Lung (tissue), 12 donors: ENCODE data around the gene SLC5A10. TPM values are rescaled to one million over a fixed set of nuclear protein-coding genes. Genes with fewer than 3 reads are reported as not detected.
"Not testable (repeated sequence)": the region's sequence is repeated elsewhere in the genome, so short reads cannot be mapped to it uniquely, and the experiment has no call there.

Source experiments
- ATAC-seq: fragments of 200-7000 bp; cut with Tn5 transposase; one replicate; pipeline ENCODE4 v1.9.1; 2020; ENCODE audit warnings: moderate number of reproducible peaks; ENCODE audit not compliant: insufficient read depth, low FRiP score
- DNase-seq, 3 donors: peaks; one replicate each; pipeline ENCODE4 v3.0.0-alpha.2; 2013 to 2017
- H3K27ac ChIP-seq, 2 donors: one replicate each; pipeline ENCODE4 v1.5.1; 2013; ENCODE audit warnings: mild to moderate bottlenecking in 2 of 2, moderate library complexity in 2 of 2, control low read depth in 1 of 2, inconsistent platforms in 1 of 2, low read depth in 1 of 2, low read length in 1 of 2
- H3K27me3 ChIP-seq, 3 donors: one replicate each; pipeline ENCODE4 v1.5.1; 2013; ENCODE audit warnings: low read length in 2 of 3; ENCODE audit not compliant: control insufficient read depth in 3 of 3, insufficient read depth in 3 of 3
- H3K36me3 ChIP-seq, 4 donors: one replicate each; pipeline ENCODE4 v1.5.1; 2013; ENCODE audit warnings: low read length in 4 of 4, mild to moderate bottlenecking in 1 of 4, moderate library complexity in 1 of 4; ENCODE audit not compliant: control insufficient read depth in 4 of 4, insufficient read depth in 4 of 4
- H3K4me1 ChIP-seq, 5 donors: one replicate each; pipeline ENCODE4 v1.5.1; 2013; ENCODE audit warnings: low read length in 5 of 5, mild to moderate bottlenecking in 2 of 5, moderate library complexity in 1 of 5; ENCODE audit not compliant: control insufficient read depth in 5 of 5, insufficient read depth in 5 of 5
- H3K4me3 ChIP-seq: one replicate; pipeline ENCODE4 v1.5.1; 2013; ENCODE audit warnings: mild to moderate bottlenecking, control low read depth, moderate library complexity
- H3K9ac ChIP-seq, 2 donors: one replicate each; pipeline ENCODE4 v1.5.1; 2013; ENCODE audit warnings: low read length in 2 of 2, control low read depth in 1 of 2; ENCODE audit not compliant: insufficient read depth in 1 of 2
- H3K9me3 ChIP-seq, 4 donors: one replicate each; pipeline ENCODE4 v1.5.1; 2013; ENCODE audit warnings: low read length in 3 of 4, mild to moderate bottlenecking in 1 of 4, moderate library complexity in 1 of 4; ENCODE audit not compliant: control insufficient read depth in 4 of 4, insufficient read depth in 3 of 4
- WGBS, 2 donors: extraction: QIAGEN DNeasy Blood & Tissue Kit; methylation state at CpG; one replicate each; pipeline ENCODE4 v1.1.7; 2013; 5-methylcytosine and 5-hydroxymethylcytosine counted together
- polyA plus RNA-seq, 2 donors: library from polyadenylated mRNA; stranded (reverse); fragments of 200-250 nt; gene quantifications; one replicate each; pipeline ENCODE4 v1.2.1, GENCODE V29; 2013
- total RNA-seq, 2 donors: library from RNA; depleted of rRNA in 1 of 2; stranded (reverse); fragments of >200 nt in 1 of 2; gene quantifications; one replicate each; pipeline ENCODE4 v1.2.1, GENCODE V29; 2014 to 2021
- TF ChIP-seq, protein P1 (sequence below): IDR thresholded peaks from 2 replicates; pipeline ENCODE4 v1.5.1; 2012; ENCODE audit warnings: mild to moderate bottlenecking; ENCODE audit errors: control extremely low read depth, extremely low read depth
- donor health status: control.
- donor health status: control.
- donor health status: Bipolar disorder and iron deficiency.
- donor health status: healthy.
- donor health status: DM: yes; HTN: yes; CAD: no.

Gene SLC5A10
- total and polyA plus RNA-seq, 4 donors: 0.09 to 0.31 (median 0.21) TPM

DNA sequence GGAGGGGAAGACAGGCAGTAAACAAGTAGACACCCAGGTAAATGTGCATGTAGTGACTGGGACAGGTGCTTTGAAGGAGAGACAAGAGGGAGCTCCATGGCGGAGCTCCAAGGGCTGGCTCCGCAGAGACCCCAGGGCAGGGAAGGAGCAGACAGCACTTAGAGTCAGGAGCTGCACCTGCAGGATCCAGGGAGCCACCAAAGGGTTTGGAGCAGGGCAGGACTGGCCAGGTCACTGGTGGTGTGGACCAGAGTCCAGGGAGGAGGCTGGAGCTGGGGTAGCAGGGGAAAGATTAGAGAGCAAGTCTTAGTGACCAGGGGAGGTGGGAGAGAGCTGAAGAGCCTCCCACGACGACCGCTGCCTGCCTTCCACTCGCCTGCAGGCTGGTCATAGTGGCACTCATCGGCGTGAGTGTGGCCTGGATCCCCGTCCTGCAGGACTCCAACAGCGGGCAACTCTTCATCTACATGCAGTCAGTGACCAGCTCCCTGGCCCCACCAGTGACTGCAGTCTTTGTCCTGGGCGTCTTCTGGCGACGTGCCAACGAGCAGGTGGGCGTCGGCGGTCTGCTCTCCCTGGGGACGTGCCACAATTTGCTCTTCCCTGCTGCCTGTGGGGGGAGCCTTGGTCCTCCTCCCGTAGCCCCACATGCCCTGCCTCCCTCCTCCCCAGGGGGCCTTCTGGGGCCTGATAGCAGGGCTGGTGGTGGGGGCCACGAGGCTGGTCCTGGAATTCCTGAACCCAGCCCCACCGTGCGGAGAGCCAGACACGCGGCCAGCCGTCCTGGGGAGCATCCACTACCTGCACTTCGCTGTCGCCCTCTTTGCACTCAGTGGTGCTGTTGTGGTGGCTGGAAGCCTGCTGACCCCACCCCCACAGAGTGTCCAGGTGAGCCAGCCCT is 67.3 kb downstream of the SLC5A10 start:
- TF ChIP-seq, protein P1, sequence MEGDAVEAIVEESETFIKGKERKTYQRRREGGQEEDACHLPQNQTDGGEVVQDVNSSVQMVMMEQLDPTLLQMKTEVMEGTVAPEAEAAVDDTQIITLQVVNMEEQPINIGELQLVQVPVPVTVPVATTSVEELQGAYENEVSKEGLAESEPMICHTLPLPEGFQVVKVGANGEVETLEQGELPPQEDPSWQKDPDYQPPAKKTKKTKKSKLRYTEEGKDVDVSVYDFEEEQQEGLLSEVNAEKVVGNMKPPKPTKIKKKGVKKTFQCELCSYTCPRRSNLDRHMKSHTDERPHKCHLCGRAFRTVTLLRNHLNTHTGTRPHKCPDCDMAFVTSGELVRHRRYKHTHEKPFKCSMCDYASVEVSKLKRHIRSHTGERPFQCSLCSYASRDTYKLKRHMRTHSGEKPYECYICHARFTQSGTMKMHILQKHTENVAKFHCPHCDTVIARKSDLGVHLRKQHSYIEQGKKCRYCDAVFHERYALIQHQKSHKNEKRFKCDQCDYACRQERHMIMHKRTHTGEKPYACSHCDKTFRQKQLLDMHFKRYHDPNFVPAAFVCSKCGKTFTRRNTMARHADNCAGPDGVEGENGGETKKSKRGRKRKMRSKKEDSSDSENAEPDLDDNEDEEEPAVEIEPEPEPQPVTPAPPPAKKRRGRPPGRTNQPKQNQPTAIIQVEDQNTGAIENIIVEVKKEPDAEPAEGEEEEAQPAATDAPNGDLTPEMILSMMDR: no peak
- 66 to 69% methylated on average over 27 of the region's 27 CpGs for WGBS, 2 donors
- ATAC-seq: no peak

DNA sequence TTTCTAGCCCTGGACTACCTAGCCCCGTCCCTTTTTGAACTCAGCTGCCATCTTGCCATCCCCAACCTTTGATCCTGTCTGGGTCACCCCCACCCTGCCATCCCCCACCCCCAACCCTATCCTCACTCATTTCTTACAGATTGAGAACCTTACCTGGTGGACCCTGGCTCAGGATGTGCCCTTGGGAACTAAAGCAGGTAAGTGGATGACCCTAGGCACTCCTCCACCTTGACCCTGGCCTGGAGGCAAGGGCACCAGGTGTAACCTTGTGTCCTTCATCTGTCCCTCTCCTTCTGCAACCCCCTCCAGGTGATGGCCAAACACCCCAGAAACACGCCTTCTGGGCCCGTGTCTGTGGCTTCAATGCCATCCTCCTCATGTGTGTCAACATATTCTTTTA is 68.1 kb downstream of the SLC5A10 start:
- H3K27me3 ChIP-seq: no peaks in the 10 kb centered on the region
- H3K9me3 ChIP-seq: no peaks in the 10 kb centered on the region
- H3K36me3 ChIP-seq: peaks cover 0 to 4% (median 0%) of the 10 kb centered on the region in 4 donors
- no peak overlapping the region for H3K4me3 ChIP-seq
- WGBS, 2 donors: 88 to 91% methylated on average over 3 of the region's 3 CpGs
- DNase-seq: no peak
- H3K9ac ChIP-seq: no peak overlapping the region
- peaks cover 0 to 7% (median 0%) of the 10 kb centered on the region in 5 donors for H3K4me1 ChIP-seq
- no peak overlapping the region for H3K27ac ChIP-seq
- no peak for ATAC-seq
- TF ChIP-seq, protein P1: no peak

More for the DNA sequence above, 67.3 kb downstream of the SLC5A10 start:
- Histone ChIP-seq H3K4me3 (no peak overlapping the region), H3K27me3 (no peaks in the 10 kb centered on the region), H3K4me1 (peaks cover 0 to 7% (median 0%) of the 10 kb centered on the region in 5 donors), H3K9me3 (no peaks in the 10 kb centered on the region), H3K36me3 (peaks cover 0 to 2% (median 0%) of the 10 kb centered on the region in 4 donors), H3K27ac (no peak overlapping the region), H3K9ac (no peak overlapping the region)
- DNase-seq: no peak

GRCh38 chr17:19021011-19021621 is 69.2 kb downstream of the SLC5A10 start:
- H3K27ac ChIP-seq, H3K4me1 ChIP-seq, DNase-seq: not testable (repeated sequence)

GRCh38 chr17:19021622-19022083 is 69.7 kb downstream of the SLC5A10 start:
- 95% methylated on average over 24 of the region's 24 CpGs for whole genome bisulfite sequencing, 2 donors
- DNase-seq: no peak
- Histone ChIP-seq H3K9ac (no peak overlapping the region), H3K4me3 (no peak overlapping the region), H3K27ac (no peak overlapping the region), H3K9me3 (no peaks in the 10 kb centered on the region), H3K4me1 (peaks cover 0 to 6% (median 0%) of the 10 kb centered on the region in 5 donors), H3K36me3 (peaks cover 0 to 4% (median 0%) of the 10 kb centered on the region in 4 donors), H3K27me3 (no peaks in the 10 kb centered on the region)
- ATAC-seq: no peak
- TF ChIP-seq, protein P1: no peak

More at GRCh38 chr17:19021011-19021621, 69.2 kb downstream of the SLC5A10 start:
- H3K9ac ChIP-seq, H3K27me3 ChIP-seq, H3K36me3 ChIP-seq, ATAC-seq, H3K4me3 ChIP-seq, H3K9me3 ChIP-seq: not testable (repeated sequence)
- WGBS, 2 donors: 91 to 93% methylated on average over 7 of the region's 7 CpGs
